Activated effector memory CD4-positive, alpha-beta T cell treated with anti-CD3 and anti-CD28 coated beads, Interleukin-2, amount 50 U/mL, for 16 hours (primary cell): Measurements from ENCODE around the gene FAM161A.

Experiments used
- DNase-seq: peaks from one replicate; pipeline ENCODE4 v3.0.0-alpha.2; 2020

FAM161A gene

GRCh38 chr2:61785583-61785982 lies 68.3 kb downstream of the FAM161A start:
- DNase-seq, result no peak

GRCh38 chr2:61784643-61785042 lies 69.2 kb downstream of the FAM161A start:
- no peak for DNase-seq

GRCh38 chr2:61775956-61776570 lies 77.8 kb downstream of the FAM161A start:
- DNase-seq, result no peak
